HG03280 (cell line): Measurements from ENCODE around the gene DCAF11.

Experiments used
- ATAC-seq: cut with Tn5 transposase; IDR thresholded peaks from one replicate; pipeline ENCODE4 v1.9.1; 2021; ENCODE audit warnings: mild to moderate bottlenecking, moderate library complexity; ENCODE audit not compliant: unreplicated experiment

The DCAF11 gene

GRCh38 chr14:24116128-24116814, 1.7 kb downstream of the DCAF11 start:
- no peak for ATAC-seq

GRCh38 chr14:24117179-24117578, 2.6 kb downstream of the DCAF11 start:
- ATAC-seq, result no peak

GRCh38 chr14:24119691-24120090, 5.1 kb downstream of the DCAF11 start:
- no peak for ATAC-seq

GRCh38 chr14:24121210-24121609, 6.6 kb downstream of the DCAF11 start:
- no peak for ATAC-seq

- no peak for ATAC-seq
These were observed 7.8 kb downstream of the DCAF11 start for GRCh38 chr14:24122416-24122815.

- no peak for ATAC-seq
These were observed 8.3 kb downstream of the DCAF11 start for GRCh38 chr14:24122898-24123297.

- ATAC-seq, result no peak
These were observed 9.1 kb downstream of the DCAF11 start for GRCh38 chr14:24123424-24124417.

GRCh38 chr14:24126939-24127338, 12.4 kb downstream of the DCAF11 start:
- ATAC-seq, result no peak

GRCh38 chr14:24127673-24128072, 13.1 kb downstream of the DCAF11 start:
- ATAC-seq, result no peak

- no peak for ATAC-seq
These were observed 14.9 kb downstream of the DCAF11 start for GRCh38 chr14:24129410-24129998.

- ATAC-seq, result no peak
These were observed 15.8 kb downstream of the DCAF11 start, which contains the start of gene FITM1 for GRCh38 chr14:24130380-24130716. Gene FITM1 (plus strand): TSS chr14:24130659. CDS start chr14:24131564, 905 bp downstream.

- ATAC-seq, result no peak
These were observed 16.4 kb downstream of the DCAF11 start for GRCh38 chr14:24130717-24131548.

GRCh38 chr14:24131549-24131966, 17.0 kb downstream of the DCAF11 start:
- ATAC-seq, result no peak

GRCh38 chr14:24132061-24132685, 17.6 kb downstream of the DCAF11 start:
- ATAC-seq, result no peak

- ATAC-seq, result no peak
These were observed 18.4 kb downstream of the DCAF11 start for GRCh38 chr14:24132976-24133375.

GRCh38 chr14:24133735-24134134, 19.2 kb downstream of the DCAF11 start:
- ATAC-seq, result no peak

- peak; percentile 8 for ATAC-seq
These were observed 20.9 kb downstream of the DCAF11 start for GRCh38 chr14:24135584-24135833.

- peak; percentile 92 for ATAC-seq
These were observed 21.5 kb downstream of the DCAF11 start, which contains the start of gene PSME1 for GRCh38 chr14:24135834-24136683. Gene PSME1 (plus strand): TSS chr14:24136194. CDS start chr14:24136263, 69 bp downstream.
